Measurements from ENCODE around the gene CCDC116.
A peak's percentile ranks its signal among the peaks of the same experiment; 100 is the strongest.
"Not testable (repeated sequence)": the region's sequence is repeated elsewhere in the genome, so short reads cannot be mapped to it uniquely, and the experiment has no call there.

CCDC116 gene

DNA sequence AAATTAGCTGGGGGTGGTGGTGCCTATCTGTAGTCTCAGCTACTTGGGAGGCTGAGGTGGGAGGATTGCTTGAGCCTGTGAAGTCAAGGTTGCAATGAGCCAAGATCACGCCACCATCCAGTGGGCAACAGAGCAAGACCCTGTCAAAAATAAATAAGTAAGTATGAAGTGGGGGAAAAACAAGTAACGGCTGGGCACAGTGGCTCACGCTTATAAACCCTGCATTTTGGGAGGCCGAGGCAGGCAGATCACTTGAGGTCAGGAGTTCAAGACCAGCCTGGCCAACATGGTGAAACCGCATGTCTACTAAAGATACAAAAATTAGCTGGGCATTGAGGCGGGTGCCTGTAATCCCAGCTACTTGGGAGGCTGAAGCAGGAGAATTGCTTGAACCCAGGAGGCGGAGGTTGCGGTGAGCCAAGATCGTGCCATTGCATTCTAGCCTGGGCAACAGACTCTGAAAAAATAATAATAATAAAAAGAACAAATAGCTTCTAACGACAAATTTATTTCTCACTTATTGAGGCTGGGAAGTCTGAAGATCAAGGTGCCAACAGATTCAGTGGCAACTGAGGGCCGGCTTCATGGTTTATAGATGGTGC lies 22.9 kb upstream of the CCDC116 start:
- not testable (repeated sequence) for DNase-seq (ENCODE audit: low read depth)

DNA sequence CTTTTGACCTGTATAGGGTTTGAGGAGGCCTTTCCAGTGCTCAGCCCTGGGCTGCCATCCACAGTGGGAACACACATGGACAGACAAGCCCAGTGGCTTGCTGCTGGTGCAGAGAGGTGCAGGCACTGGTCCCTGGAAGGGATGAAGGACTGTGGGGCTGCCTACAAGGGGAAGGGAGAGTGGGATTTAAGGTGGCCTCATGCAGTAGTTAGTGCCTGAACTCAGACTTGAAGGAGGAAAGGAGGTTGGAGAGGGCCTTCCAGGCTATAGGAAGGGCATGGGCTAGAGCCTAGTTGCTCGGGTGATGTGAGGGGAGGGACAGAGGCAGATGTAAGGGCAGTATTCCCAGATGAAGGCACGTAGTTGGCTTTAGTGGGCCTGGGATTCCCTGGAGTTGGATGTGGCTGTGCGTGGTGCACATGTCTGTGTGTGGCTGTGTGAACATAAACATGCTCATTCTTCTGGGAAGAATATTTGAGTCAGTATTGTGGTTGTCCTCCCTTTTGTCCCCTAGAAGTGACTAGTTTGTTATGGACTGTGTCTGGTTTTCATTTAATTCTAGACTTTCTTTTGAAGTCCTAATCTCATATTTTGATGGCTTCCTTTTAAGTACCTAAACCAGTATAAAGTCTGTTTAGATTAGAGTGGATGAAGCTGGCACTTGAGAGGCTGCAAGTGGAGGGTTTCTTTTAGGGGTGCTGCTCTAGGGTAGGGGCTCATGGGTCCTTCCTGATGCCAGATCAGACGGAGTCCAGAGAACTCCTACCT lies 21.2 kb upstream of the CCDC116 start:
- DNase-seq (ENCODE audit: low read depth), result no peak

DNA sequence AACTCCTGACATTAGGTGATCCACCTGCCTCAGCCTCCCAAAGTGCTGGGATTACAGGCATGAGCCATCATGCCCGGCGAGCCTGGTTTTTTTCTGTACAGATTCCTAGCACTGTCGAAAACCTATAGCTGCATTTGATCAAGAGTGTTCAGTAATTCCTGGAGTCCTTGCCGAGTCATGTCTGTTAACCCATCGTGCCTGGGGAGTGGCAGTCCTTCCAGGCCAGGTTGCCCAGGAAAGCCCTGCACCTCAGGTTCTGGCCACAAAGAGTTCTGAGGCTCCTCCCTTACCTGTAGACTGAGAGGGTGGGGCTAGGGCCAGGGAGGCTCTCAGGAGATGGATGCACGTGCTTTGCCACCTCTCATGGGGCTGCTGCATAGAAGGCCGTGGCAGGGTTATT lies 19.7 kb upstream of the CCDC116 start:
- DNase-seq (ENCODE audit: low read depth), result no peak

DNA sequence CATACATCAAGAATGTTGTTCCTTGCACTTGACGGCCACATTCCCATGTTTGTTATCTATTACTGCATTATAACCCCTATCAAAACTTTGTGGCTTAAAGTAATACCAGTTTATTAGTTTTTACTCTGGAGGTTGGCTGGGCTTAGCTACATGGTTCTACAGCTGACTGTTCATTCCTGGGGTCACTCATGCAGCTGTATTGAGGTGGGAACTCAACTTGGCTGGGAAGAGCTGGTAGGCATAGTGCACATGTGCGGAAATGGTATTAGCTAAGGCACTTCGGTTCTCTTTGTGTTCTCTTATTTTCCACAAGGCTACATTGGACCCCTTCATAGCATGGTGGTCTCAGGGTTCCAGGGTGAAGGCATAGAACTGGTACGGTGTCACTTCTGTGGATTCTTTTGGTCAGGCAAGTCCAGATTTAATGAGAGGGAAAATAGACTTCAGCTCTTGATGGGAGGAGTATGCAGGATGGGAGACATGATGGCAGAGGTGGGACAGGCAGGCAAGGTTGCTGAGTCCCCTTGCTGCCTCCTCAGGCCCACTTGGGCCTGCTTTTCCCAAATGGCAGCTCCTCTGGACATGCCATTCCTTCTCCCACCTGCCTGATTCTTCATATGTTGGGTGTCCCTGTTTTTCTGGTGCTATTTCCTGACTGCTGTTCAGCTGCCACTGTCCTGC lies 18.9 kb upstream of the CCDC116 start:
- no peak for DNase-seq (ENCODE audit: low read depth)

DNA sequence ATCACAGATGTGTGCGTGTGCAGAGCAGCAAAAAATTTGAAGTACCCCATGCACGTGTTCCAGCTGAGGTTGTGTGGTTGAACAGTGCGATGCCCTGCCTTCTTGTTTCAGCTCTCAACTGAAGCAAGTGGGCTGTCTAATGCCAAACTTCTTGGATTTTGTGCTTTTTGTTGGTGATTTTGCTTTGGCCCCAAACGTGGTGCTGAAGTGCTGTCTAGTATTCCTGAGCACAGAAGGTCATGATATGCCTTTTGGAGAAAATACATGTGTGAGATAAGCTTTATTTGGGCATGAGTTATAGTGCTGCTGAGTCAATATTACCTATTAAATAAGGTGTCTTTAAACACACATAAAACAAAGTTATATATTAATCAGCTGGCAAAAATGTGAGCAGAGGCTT lies 16.8 kb upstream of the CCDC116 start:
- DNase-seq (ENCODE audit: low read depth), result no peak

DNA sequence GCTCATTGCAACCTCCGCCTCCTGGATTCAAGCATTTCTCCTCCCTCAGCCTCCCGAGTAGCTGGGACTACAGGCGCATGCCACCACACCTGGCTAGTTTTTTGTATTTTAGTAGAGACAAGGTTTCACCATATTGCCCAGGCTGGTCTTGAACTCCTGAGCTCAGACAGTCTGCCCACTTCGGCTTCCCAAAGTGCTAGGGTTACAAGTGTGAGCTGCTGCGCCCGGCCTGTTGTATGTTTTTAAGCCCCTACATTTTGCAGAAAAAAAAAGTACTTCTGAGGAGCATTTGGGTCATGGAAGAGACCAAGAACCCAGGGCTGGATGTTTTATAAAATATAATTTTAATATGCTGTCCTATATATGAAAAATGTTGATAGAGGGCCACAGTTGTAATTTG lies 15.2 kb upstream of the CCDC116 start:
- not testable (repeated sequence) for DNase-seq (ENCODE audit: low read depth)

DNA sequence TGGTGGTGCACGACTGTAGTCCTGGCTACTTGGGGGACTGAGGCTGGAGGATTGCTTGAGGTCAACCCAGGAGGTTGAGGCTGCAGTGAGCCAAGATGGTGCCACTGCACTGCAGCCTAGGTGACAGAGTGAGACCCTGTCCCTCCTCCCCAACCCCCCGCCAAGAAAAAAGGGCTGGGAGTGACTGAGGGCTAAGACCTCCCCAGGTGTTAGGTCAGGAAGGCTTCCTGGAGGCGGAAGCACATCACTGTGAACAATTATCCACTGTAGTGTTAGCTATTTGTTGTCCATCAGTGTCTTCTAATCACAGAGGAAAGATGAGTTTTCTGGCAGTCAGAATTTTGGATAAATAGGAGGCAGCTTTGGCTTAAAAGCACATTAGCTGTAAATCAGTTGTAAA lies 11.5 kb upstream of the CCDC116 start:
- DNase-seq (ENCODE audit: low read depth), result no peak

DNA sequence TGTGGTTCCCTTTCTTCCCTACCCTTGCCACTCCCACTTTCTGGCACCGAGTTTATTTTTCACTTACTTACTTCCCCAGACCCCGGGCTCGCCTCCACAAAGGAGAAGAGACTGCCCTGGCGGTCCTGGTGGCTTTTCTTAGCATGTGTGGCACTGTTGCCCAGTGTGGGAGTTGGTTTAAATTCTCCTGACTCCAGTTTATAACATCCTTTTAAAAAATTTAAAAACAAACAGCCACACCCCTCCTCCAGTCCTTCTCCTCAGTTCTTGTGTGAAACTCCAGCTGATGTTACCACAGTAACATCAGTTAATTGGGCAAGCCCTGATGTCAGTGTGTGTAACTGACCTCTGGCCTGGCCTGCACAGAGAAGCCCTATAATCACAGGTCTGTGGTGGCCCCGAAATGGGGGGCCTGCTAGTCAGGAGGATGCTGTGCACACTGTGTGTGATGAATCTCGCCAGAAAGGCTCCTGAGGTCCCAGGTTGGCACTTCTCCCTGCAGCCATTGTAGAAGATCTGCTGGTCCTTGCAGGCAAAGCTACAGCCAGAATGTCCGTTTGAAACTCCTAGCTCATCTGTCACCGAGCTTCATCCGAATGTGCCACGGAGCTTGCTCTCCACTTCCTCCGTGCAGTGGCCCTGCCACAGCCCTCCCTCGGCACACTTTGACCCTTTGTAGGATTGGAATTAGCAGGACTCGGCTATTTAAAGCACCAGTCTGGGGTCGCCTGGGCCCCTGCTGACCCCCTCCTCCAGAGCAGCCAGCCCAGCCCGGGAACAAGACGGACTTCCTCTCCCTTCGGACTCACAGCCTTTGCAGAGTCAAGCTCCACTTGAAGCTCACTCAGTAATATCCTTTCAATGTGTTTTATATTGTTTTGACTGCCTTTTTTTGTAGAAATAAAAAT lies 10.3 kb upstream of the CCDC116 start:
- DNase-seq (ENCODE audit: low read depth), result peak; percentile 50

DNA sequence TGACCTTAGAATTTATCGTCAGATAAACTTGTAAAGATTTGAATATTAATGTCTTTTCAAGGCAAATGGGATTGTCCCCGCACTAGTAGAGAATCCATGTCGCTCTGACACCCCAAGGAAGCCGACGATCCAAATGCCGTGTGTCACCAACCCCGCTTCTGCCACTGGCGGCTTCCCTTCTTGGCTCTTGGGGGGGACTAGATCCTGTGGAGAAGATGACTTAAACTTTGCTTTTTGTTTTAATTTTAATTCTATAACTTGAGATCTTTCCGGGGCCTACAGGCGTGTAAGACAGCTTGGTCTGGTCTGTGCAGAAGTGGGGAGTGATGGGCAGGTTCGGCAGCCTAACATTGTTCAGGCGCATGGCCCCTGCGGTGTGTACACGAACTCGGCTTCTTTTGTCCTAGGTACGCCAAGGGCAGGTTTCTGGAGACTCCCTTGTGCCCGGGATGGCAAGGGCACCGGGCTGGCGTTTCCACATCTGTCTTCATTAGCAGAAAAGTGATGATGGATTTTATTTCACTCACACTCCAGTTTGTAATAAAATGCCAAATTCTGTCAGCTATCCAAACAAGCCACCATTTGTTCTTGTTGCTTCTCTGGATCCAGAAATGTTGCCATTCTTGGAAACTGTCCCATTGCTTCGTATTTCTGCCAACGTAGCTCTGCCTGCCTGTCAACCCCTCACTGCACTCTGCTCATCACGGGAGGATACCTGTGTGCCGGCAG lies 9.5 kb upstream of the CCDC116 start:
- peak; percentile 31 for DNase-seq (ENCODE audit: low read depth)

DNA sequence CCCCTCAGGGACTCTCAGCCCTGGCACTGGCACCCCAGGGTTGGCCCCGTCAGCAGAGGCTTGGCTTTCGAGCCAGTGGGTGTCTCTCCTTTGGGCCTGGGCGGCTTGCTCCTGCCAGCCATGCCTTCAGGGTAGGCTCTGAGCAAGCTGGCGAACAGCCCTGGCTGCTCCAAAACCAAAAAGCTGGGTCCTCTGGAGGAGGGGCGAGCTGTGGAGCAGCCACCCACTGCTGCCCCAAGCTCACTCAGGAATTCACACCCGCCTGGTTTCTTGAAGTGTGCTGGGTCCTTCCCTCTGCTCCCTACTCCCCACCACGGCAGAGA lies 9.0 kb upstream of the CCDC116 start:
- DNase-seq (ENCODE audit: low read depth), result no peak

DNA sequence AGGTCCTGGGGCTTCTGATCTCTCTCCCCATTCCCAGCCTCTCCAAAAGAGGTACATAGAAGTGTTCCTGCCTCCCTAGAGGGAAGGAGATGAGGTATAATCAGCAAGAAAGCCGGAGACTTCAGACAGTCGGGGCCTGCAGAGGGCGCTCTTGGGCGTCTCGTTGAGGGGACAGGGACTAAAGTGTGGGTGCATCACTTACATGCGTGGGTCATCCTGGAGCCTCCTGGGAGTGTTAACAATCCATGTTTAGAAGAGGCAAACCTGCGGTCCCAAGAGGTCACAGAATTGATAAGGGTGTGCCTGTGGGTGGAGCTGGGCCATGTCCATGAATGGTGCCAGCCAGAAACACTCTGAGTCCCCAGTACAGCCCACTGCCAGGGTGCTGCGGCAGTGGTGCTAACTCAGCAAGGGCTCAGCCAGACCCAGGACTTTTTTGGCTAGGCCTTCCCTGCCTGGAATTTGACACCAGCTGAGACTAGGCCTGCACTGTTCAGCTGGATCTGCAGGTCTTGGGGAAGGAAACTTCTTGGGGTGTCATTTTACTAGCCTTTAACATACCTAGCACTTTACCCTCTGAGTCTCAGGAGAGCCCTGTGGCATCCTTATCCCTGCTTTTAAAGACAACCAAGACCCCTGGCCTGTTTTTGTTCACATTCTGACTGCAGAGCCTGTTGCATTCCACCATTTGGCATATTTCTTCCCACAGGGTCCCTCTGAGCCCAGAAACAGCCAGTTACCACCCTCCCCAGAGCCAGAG lies 8.3 kb upstream of the CCDC116 start:
- peak; percentile 49 for DNase-seq (ENCODE audit: low read depth)

DNA sequence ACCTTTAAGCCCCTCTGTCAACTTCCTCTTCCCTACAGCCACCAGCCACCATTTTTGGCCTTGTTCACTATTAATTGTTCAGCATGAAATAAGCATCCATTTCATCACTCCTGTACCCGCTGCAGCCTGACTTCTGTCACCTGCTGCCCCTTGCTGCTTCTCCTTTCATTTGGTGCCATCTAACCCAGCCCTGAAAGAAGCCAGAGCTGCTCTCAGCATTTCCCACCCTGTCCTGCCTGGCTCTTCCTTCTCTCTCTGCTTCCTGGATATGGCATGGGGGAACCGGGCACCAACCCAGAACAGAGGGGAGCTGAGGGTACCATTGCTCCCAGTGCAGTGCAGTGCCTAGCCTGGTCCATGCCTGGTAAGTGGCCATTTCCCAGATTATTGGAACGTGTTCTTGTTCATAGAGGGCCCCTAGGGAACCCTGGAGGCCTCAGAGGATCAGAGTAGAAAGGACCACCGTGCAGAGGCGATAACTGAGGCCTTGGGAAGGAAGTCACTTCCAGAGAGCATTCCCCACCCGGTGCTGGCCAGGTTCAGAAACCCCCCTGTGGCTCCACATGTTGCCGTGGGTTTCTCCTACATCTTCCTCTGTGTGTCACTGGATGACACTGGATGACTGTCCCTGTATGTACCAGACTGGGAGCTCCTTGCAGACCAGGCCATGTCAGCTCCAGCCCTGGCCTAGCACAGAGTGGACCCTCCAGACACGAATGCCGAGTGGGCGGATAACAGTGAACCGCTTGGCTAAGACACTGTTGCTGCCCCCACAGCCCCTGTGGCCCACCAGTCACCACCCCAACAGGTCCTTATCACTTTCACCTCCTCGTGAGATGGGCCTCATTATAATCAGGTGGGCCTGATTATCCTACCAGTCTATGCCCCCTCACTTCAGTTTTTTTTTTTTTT lies 7.4 kb upstream of the CCDC116 start:
- no peak for DNase-seq (ENCODE audit: low read depth)

DNA sequence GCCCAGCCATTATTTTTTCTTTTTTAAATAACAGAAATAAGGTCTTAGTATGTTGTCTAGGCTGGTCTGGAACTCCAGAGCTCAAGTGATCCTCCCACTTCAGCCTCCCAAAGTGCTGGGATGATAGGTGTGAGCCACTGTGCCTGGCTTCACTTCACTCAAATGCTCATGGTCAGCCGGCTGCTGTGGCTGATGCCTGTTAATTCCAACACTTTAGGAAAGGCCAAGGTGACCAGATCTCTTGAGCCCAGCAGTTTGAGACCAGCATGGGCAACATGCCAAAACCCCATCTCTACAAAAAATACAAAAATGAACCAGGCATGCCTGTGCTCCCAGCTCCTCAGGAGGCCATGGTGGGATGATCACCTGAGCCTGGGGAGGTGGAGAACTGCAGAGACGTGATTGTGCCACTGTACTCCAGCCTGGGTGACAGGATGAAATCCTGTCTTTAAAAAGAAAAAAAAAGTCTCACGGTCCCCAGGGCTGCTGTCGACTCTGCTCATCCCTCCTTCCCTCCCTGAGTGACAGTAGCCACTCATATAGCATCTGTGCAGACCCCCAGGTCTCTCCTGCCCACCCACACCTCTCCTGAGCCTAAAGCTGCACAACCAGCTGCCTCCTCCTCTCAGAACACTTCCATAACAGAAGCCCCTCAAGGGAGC lies 6.4 kb upstream of the CCDC116 start:
- no peak for DNase-seq (ENCODE audit: low read depth)

DNA sequence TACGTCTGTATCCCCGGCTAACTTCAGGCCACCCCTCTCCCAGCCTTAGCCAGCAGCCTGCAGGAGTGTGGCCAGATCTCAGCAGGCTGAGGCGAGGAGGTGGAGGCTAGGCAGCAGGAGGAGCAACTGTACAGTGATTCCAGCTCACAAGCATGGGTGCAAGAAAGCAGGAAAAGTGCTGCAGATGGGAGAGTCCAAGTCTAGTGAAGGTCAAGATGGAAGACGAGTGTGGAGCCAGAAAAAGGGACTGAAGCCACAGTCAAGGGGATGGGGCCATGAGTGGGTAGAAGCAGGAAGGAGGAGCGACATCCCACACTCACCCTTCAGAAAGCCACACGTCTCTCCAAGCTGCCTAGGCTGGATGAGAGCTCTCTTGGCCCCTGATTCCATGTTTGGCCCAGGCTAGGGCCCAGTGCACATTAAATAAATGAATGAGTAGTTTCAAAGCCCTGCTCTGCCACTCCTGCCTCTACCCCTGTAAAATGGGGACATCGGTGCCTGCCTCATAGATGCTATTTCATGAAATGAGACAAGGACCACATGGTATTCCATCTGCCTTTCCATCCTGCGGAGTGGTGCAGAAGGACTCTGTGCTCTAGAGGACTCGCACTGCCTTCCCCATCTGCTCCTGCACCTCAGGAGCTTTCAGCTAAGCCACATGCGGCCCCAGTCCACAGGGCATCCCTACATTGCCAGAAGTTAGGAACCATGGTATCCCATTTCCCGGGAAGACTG lies 5.7 kb upstream of the CCDC116 start:
- no peak for DNase-seq (ENCODE audit: low read depth)

DNA sequence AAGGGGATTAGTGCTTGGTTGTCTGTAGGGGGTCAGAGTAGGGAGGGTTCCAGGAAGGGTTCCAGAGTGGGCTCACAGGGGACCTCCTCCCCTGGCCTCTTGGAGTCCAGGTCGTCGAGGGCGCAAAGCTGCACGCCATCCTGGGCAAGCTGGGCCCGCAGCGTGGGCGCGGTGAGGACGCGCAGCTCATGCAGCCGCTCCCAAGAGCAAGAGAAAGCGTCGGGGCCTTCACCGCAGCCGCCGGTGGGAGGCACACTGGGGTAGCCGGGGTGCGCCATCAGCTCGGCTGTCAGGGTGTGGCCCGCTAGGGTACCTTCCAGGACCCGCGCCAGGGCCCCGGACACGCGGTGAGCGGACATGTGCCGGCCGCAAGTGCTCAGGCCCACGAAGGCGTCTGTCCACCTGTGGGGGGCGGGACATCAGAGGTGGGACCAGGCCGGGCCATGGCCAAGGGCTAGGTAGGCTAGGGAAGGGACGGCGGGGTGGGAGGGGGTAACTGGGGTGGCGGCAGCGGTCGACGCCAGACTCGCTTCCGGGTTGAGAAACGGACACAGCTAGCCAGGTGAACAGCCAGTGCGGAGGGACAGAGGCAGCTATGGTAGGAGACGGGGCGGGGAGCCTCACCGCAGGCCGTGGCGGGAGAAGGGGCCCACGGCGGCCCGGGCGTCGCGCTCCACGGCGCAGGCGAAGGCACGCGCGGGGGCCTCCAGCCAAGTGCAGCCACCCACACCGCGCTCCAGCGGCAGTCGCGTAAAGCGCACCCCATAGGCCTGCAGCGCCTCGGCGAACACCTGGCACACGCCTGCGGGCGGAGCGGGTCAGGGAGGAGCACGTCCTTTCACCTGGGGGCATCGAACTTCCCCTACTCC lies 3.9 kb upstream of the CCDC116 start:
- no peak for DNase-seq (ENCODE audit: low read depth)

DNA sequence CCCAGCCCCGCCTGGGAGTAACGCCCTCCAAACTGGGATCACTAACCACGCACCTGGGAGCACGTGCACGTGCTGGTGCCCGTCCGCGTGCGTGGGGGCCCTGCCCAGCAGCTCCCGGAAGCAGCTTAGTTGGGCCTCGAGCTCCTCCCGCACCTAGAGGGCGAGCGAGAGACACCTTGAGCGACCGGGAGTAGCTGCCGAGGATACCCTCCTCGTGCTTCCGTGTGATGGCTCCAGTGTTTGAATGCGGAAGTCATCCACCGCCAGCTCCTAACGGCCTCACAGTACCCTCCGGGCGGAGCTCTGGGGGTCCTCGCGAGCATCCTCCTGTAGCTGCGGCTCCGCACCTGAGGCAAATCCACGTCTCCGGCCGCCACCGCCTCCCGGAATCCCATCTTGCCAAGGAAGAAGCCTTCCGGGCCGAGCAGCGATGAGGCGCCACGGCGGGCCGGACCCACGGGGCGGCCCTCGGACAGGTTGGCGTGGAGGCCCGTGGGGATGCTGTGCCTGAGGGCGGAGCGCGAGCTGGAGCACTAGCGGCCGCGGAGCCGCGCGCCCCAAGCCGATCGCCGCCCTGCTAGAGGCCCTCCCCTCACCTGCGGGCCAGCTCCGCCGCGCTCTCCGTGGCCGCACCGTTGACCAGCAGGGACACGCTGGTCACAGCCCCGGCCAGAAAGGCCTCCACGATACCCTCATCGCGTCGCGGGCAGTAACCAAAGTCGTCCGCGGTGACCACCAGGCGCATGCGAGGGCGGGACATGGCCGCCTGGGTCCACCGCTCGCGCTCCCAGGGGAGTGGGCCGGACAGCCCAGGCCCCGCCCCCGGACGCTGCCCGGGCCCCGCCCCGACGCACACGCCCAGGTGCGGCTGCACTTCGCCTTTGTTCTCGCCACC lies 3.1 kb upstream of the CCDC116 start, which contains the start of gene YDJC:
TSS of gene YDJC (minus strand) at position 768 of the 895 bp plus-strand sequence. CDS start at position 760, 8 bp downstream.
- DNase-seq (ENCODE audit: low read depth), result peak; percentile 89

All from fibroblast of gingiva (primary cell).